HG03521 (cell line): ENCODE data around the gene CAMK1D.

Experiments
- ATAC-seq: cut with Tn5 transposase; IDR thresholded peaks from one replicate; pipeline ENCODE4 v1.9.1; 2021; ENCODE audit warnings: mild to moderate bottlenecking, moderate library complexity; ENCODE audit not compliant: unreplicated experiment

The CAMK1D gene

DNA sequence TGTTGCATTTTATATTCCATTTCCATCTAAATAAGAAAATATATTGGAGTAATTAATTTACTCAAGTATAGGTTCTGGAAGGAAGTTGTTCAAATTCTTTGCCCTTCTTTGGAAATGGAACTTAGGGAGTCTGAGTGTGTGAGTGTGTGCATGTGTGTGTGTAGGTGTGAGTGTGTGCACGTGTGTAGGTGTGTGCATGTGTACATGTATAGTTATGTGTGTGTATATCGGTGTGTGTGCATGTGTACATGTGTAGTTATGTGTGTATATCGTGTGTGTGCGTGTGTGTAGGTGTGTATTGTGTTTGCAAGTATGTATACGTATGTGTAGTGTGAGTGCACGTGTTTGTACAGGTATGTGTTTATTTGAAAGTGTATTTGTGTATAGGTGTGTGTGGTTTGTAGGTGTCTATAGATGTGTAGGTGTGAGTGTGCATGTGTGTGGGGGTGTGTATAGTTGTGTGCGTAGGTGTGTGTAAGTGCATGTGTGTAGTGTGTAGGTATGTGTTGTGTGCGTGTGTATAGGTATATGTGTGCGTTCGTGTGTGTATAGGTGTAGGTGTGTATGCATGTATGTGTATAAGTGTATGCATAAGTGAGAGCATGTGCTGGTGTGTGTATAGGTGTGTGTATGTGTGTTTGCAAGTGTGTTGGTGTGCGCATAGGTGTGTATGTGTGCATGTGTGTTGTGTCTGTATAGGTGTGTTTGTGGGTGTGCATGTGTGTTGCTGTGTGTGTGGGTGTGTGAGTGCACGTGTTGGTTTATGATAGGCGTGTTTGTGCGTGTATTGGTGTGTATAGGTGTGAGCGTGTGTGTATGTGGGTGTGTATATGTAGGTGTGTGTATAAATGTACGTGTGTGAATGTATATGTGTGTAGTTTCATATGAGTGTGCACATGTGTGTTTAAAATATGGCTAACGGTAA is 266.2 kb downstream of the CAMK1D start:
- ATAC-seq = no peak

DNA sequence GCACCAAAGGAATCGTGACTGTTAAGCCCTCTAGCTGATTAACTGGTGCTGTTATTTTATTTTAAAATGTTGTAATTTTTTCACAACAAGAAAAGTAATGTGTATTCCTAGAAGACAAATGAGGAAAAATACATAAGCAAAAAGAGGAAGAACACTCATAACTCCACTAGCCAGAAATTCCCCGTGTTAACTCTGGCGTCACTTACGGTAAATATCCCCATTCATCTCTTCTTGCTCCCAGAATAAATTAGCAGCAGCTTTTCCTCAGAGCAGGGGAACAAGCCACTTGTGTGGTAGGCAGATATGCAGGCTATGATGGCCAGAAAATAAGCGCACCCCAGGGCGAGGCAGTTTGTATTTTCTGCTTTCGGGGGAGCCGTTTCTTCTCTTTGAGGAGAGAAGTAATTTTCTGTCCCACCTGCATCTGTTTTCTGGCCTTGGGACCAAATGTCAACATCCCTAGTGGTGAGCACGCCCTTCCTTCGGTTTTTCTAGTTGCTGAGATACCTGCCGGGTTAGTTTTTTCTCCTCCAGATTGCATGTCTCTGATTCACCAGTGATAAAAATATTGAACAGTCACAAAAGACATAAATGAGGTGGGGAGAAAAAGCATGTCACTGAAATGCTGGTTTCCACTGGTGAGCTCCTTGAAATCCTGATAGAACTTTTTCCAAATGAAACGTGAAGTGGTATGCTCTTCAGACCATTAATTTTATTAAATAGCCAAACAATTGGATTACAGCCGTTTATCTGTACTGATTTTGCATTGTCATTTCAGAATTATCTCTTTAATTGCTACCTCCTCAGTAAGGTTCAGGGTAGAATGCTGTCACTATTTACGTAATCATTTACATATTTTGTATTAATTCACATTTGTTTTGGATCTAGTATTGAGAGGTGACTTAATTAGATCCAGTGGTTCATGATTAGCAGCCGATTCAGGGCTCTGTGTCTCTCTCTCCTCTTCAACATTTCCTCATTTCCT is 268.1 kb downstream of the CAMK1D start:
- no peak for ATAC-seq

- no peak for ATAC-seq
These were observed 272.7 kb downstream of the CAMK1D start for GRCh38 chr10:12622016-12622415.

GRCh38 chr10:12622691-12623090 is 273.3 kb downstream of the CAMK1D start:
- ATAC-seq = no peak

DNA sequence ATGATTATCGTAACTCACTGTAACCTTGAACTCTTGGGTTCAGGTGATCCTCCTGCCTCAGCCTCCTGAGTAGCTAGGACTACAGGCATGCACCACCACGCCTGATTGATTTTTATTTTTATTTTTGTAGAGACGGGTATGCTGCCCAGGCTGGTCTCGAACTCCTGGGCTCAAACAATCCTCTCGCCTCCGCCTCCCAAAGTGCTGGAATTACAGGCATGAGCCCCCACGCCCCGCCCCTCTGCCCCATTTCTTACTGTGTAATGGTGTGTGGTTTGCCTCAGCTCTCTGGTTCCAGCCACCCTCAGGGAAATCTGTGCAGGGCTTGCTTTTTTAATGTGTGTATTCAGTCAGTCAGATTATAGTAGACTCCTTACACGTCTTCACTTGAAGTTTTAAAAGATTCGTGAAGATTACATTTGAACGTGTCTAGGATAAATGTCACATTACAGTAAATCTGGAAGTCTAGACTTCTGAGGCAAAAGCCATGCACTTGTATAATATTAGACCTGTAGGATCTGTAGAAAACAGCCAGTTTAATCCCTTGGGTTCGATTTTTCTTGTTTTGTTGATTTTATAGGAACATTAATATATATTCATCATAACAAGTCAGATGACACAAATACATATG is 276.2 kb downstream of the CAMK1D start:
- no peak for ATAC-seq

DNA sequence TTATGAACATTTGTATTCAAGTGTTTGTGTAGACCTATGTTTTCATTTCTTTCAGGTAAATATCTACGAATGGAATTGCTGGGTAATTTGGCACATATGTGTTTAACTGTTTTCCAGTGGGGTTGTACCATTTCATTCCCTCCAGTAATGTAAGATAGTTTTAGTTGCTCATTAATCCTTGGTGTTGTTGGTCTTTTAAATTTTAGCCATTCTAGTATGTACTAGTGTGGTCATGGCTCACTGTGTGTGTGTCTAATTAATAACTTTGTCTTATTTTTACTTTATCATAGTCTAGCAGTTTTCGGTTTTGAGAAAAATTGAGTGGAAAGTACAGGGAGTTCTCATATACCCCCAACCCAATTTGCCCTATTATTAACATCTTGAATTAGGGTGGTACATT is 278.8 kb downstream of the CAMK1D start:
- no peak for ATAC-seq

DNA sequence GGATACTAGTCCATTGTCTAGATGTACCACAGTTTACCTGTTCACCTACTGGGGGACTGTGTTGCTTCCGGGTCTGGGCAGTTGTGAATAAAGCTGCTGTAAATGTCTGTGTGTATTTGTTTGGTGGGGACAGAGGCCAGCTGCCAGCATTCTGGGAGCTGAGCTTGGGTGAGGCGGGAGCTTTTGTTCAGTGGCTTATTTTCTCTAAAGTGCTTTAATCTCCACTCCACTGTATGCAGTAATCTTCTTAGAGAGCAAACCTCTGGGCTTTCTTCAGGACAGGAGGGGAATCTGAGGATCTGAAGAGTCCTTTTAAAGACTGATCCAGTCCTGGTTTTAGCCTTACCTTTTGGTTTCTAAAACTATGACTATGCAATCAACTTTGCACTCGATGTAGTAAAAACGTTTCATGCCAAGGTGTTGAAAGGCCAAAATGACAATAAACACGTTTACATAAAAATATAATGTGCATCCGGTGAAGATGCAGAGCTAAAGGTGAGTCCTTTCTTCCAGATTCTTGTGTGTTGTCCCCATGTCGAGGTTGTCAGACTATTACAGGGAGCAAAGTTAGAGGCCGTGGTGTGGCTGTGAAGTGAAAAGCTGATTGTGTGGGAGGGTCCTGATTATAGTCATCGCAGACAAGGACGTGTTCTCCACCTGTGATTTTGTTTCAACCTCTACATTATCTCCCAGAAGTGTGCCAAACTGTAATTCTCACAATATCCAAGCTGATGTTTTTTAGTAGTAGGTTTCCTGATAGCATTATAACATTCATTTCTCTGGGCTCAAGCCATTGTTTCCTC is 279.8 kb downstream of the CAMK1D start:
- no peak for ATAC-seq

DNA sequence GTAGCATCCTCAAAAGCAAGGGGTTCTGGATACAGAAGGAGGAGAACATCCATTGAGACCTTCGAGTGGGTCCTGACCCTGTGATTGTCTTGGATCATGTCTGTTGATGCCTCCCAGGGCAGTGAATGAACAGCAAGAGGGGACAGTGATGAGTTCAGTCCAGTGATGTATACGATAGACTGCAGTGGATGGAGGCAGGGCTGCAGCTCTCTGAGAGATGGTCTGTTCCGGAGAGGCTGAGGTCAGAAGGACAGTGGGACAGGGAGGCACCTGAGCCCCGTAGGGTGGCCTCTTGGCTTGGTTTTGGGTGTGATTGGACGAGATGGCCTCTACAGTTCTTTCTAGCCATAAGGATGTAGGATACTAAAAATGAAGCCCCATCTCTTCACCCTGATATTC is 280.4 kb downstream of the CAMK1D start:
- no peak for ATAC-seq

- no peak for ATAC-seq
These were observed 281.9 kb downstream of the CAMK1D start for GRCh38 chr10:12631216-12631615.

GRCh38 chr10:12631787-12632562 is 282.6 kb downstream of the CAMK1D start:
- ATAC-seq = no peak

- ATAC-seq = no peak
These were observed 284.7 kb downstream of the CAMK1D start for GRCh38 chr10:12633776-12634620.

DNA sequence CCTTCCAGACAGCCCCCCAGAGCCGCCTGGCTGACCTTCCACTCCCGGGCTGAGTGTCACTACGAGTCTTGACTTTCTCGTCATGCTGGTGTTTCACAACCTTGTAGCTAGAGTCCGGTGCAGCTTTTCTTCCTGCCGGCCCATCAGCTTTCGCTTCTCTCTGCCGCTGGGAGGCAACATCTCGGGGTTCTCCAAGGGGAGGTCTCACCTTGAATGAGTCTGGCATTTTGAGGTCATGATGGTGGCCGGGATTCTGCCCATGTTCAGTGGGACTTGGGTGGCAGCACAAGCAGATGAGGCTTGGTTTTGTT is 285.2 kb downstream of the CAMK1D start:
- no peak for ATAC-seq

- no peak for ATAC-seq
These were observed 285.8 kb downstream of the CAMK1D start for GRCh38 chr10:12635127-12635541.

GRCh38 chr10:12636571-12636970 is 287.2 kb downstream of the CAMK1D start:
- no peak for ATAC-seq

DNA sequence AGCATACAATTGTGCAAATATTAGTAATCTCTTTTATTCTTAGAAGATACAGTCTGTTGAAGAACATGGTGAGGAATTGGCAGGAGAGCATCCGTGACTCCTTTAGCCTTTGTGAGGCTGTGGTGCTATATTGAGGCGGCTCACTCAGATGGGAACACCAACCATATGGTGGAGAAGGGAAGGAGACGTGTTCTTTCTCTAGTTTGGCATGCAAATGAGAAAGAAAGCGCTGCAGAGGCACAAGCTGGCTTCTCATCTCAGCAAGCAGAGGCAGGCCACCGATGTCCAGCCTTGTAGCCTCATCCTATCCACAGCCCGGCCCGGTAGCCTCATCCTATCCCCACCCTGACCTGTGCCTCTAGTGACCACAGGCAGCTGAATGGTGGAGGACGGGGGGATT is 288.3 kb downstream of the CAMK1D start:
- no peak for ATAC-seq

- ATAC-seq = no peak
These were observed 288.8 kb downstream of the CAMK1D start for GRCh38 chr10:12638103-12638502.

- no peak for ATAC-seq
These were observed 289.4 kb downstream of the CAMK1D start for GRCh38 chr10:12638781-12639180.

- ATAC-seq = no peak
These were observed 290.9 kb downstream of the CAMK1D start for GRCh38 chr10:12639996-12640944.
